HG03558 (cell line): ENCODE measurements around the gene GJD2.

Source experiments
- ATAC-seq: cut with Tn5 transposase; IDR thresholded peaks from one replicate; pipeline ENCODE4 v1.9.1; 2021; ENCODE audit warnings: moderate number of reproducible peaks; ENCODE audit not compliant: unreplicated experiment; ENCODE audit errors: extremely low read depth

GJD2 gene

DNA sequence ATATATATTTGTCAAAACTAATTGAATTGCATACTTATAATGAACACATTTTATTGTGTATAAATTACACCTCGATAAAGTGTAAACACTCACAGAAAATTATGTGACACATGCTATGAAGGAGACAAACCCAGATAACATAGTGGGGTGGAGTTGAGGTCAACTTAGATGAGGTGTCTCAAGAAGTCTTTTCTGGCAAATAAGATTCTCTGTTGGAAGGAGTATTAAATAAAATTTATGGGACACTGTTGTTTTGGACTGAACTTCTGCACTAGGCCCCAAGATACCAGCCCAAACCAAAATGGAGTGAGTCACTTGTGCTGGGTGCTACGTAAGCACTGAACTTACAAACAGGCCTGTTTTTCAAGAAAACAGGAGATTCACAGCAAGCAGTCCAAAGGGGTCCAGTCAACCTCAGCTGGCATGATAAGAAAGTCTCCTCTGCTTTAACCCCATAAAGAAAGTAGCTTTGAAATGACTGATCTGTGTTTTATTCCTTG, 21.9 kb upstream of the GJD2 start:
- no peak for ATAC-seq

DNA sequence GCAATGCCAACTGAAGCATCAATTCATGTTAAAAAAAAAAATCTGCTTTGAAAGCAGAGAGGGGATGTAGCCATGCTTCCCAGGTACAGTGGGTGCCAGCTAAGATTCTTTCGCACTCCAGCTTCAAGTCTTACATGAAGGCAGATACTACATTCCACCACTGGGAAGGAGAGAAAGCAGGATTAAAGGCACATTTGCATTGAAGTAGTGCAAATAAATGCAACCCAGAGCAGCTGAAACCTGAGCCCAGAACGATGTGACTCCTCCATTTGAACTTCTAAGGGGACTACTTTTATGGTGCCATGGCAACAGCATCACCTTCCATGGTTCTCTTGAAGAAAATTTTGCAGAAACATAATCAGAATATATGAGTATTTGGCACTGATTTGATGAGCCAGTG, 19.1 kb upstream of the GJD2 start:
- no peak for ATAC-seq

DNA sequence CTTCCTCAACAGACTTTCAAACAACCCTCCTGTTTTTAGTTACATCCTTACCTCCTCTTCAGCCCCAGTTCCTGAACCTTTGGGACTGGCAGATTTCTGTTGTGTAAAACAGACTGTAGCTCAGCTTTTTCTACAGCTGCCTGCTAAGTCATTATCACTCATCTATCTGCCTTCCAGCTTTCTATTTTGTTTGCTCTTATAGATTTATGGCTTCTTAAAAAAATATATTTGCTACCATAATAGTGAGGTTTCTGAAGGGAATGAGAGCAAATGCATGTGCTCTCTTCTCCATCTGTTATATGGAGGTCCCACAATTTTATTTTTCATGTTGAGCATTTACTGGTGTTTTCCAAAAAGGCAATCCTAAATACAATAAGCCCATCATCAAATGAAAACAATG, 18.2 kb upstream of the GJD2 start:
- ATAC-seq, result no peak

DNA sequence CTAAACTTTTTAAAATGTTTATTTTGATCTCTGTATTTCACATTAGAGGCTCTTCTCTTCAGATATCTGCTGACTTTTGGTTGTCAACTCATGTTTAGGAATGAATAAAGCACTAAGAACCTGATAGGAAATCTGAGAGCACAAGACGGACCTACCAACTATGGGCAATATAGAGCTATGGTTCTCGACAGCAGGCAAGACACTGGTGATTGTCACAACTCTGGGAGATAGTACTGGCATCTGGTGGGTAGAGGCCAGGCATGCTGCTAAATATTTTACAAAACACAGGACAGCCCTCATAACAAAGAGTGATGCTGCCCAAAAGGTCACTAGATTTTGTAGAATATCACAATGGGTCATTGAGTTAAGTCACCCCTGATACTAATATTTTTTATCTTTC, 17.5 kb upstream of the GJD2 start:
- ATAC-seq, result no peak

DNA sequence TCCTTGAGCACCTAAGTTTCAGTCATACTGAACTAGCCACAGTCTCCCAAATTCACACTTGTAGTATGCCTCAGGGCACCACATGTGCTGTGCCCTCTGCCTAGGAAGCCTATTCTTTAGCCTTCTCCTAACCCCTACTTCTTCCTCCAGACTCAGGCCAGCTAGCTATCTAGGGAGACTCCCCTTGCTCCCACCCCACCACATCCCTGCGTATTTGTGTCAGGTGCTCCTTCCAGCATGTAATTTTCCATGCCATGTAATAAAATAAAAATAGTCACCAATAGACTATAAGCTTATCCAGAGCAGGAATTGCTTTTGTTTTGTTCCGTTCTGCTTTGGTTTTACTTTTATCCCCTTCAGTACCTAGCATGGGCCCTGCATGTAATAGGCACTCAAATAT, 14.9 kb upstream of the GJD2 start:
- no peak for ATAC-seq

DNA sequence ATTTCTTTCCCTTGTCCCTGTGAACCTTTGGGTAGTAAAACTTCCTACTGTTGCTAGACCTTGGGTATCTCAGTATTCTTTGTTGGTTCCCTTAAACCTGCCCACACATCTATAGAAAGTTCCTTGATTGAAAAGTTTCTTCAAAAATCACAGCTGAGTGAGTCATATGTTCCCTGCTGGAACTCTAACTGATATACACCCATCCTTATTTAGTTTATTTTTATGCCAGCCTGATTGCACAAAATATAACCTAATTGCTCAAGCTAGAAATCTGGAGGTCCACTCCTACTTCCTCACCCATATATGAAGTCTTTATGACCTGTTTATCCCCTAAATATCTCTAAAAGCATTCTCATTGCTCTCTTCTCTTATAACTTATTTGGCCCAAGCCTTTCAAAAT, 13.7 kb upstream of the GJD2 start:
- ATAC-seq, result no peak

DNA sequence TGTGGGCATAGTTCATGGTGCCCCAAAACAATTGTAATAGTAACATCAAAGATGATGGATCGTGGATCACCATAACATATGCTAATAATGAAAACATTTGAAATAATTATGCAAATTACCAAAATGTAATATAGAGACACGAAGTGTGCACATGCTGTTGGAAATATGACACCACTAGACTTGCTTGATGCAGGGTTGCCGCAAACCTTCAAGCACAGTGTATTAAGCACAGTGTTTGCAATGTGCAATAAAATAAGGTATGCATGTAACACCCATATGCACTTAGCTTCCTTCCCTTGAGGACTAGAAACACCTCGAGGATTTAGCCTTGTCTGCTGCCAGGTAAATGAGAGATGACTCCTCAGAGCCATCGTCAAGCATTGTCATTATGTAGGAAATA, 10.9 kb upstream of the GJD2 start:
- no peak for ATAC-seq

DNA sequence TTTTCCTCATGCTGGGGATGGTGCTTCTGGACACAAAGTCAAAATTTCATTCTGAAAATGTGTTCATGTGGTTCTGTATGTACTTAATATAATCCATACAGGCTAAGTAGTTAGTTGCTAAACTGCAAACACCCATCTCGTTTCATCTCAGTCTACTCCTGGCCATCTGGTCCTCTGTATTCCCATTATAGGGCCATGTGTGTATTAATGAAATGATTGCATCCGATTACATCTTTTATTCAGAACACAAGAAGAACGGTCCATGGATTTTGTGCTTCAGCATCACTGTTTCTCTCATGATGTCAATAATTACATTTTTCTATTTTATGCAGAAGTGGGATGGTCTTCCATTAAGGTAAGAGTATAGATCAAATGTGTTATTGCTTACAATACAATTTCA, 6.1 kb upstream of the GJD2 start:
- ATAC-seq, result no peak

DNA sequence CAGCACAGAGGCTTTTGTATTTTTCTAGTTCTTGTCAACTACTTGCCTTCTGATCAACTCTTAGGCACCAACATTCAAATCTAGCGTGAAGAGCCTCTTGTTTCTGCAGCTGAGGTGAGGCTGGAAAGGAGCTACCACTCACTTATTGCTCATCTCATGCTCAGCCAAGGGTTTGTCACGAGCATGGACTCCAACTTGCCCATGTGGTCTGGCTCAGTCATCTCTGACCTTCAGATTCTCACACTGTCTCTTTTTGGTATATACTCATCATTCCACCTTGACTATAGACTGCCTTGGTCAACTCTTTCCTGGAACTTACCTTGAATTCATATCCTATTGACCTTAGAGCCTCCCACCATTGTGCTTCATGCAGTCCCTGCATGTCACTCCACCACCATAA, 5.2 kb upstream of the GJD2 start:
- ATAC-seq, result no peak

DNA sequence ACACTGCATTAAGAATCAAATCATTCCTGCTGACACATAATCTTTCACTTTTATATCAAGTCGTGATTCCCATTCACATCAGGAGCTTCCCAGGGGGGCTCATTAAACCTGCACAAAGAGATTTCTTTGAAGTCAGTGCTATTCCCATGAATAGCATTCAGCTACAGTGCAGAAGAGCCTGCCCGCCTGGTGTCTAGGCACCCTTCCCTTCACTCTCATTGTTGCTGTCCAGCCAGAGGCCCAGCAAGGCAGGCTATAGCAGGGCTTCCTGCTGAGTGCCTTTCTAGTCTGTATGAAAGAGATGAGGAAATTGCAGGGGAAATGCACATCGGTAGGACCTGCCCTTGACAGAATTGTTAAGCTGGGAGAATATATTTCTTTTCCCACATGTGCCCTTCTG, 4.5 kb upstream of the GJD2 start:
- no peak for ATAC-seq

DNA sequence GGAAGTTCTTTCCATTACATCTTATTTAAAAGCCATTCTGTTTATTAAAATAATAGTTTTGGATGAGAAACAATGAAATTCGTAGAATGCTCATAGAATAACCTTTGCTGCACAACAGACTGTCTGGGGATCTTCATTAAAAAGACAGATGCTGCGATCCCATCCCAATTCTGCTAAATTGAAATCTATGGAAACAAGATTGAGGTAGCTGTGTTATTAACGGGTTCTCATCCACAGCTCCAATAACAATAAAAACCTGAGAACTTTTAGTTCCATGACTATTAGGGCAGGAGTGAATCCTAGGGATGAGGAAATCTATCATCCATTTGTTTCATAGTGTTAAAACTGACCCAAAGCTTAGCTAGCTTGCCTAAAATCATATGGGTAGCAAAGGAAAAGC, 2.5 kb upstream of the GJD2 start:
- ATAC-seq, result no peak

DNA sequence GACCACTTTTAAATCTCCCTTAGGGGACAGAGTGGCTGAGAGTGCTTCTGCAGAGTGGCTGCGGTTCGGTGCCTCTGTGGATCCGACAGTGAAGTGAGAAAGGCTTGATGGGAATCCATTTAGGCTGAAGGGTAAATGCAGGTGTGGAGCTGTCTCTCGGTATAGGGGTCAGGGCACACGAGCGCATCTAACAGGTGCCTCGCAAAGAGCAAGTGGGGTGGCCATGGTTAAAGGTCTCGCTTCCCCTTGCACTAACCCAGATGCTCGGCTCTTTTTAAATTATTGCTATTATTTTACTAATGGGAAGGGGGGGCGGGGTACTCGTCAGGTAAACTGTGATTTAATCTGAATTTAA, 598 bp upstream of the GJD2 start:
- no peak for ATAC-seq

DNA sequence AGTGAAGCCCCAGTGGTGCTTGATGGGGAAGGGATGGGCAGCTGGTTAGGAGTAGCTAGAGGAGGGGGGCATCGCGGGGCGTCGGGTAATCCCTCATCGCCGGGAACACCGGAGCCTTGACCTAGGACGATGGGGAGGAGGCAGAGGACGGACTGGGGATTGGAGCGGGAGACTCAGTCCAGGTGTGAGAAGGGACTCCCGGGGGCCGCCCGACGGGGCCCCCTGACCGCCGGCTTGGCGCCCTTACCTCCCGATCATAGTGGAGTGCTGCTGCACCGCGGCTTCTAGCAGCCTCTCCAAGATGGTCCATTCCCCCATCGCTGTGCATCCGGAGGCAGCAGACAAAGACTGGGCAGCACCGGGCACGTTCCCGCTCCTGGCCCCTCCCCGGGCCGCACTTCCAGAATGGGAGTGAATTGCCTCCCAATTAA, 612 bp downstream of the GJD2 start:
- no peak for ATAC-seq

DNA sequence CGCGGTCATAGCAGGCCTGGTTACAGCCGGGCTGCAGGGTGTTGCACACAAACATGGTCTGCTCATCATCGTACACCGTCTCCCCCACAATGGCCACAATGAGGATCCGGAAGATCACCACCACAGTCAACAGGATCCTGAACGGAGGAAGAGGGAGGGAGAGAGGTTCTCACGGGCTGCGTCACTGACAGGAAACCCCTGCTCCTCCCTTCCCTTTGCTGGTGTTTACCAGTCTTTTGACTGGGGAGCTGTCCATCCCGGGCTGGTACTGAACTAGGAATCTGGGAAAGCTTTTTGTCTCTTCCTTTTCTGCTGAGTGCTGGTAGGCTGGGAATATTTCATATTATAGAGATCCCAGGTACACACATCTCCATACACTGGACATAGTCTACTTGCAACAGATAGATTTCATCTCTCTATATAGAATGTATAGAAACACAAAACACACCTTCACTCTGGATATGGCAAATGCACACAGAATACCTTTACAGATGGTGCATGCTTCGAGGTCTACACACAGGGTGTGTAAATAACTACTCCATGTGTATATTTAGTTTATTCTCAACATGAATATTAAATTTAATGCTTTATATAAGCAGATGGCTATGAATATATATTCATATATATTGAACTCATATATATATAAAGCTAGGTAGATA, 1.4 kb downstream of the GJD2 start:
- no peak for ATAC-seq

DNA sequence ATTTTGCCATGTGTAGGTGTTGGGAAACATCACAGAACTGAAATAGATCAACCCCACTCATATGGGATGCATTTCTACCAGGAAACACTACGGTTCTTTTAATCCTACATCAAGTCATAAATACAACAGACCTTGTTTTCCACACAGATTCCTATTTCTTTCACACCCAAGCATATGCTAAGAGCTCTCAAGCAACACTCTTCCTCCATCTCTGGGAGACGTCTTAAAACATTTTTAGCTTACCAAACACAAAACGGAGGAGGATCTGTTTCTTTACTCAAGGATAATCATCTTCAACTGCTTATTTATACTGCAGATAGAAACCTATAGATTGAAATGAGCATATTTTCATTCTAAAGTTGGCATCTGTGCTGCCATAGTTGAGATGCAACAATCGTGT, 5.1 kb downstream of the GJD2 start:
- ATAC-seq, result no peak

DNA sequence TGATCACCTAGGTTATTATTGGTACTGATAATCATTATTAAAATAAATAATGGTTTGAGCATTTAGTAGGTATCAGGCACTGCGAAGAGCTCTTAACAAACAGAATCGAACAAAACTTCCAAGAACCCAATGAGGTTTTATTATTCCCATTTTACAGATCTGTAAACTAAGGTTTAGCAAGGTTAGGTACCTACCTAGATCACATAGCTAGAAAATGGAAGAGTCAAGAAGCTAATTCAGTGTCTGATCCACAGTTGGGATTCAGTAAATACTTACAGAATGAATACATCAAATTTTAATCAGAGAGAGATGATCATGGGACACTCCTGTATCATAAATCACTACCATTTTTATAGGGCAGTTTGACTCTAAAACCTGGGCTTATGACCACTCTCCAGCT, 15.5 kb downstream of the GJD2 start:
- no peak for ATAC-seq

DNA sequence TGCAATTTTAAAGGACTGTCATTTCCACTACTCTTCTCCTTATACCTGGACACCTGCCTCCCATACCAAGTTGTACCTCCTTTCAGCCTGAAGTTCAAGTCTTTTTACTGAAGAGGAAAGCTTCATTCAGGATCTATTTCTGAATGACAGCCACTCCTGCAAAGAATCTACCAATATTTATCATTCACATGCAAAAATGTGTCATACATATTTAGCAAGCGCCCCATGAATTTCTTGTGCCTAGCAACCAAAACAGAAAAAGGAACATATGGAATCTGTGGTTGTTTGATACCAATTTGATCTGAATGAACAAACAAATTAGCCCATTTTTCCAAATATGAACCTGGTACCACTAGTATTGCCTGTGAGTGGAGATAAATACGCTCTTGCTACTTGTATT, 16.8 kb downstream of the GJD2 start:
- no peak for ATAC-seq

DNA sequence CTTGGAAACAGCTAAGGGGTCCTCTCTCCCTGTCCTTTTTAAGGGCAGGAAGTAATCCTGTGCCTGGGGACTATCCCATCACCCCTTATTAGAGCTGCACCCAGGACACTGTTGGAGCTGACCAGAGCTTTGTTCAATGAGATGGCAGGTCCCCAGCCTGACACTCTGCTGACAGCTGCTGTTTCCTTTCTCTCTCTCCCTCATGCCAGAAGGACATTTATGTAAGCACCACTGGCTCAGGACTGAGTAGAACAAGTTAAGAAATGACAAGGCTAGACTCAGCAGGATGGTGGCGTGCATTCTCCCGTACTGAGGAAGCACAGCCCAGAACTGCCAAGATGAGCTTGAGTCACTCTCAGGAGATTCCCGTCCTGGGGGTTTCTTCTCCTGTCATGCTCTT, 17.3 kb downstream of the GJD2 start:
- no peak for ATAC-seq

DNA sequence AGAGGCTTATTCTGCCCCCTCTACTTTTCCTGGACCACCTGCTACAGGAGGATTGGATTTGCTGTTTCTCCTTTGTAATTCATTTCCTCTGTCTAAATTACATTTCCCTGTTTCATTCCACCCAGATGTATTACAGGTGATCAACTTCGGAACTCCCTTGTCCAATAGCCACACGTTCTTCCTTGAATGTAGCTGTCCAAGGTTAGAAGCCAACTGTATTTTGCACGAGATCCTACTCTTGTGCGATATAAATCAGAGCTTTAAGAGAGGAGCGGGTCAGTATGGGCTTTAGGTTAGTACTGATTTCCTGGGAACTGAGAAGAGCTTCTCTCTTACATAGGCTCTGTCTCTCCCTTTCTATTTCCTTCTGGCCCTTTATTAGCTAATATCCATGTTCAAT, 20.5 kb downstream of the GJD2 start:
- no peak for ATAC-seq

DNA sequence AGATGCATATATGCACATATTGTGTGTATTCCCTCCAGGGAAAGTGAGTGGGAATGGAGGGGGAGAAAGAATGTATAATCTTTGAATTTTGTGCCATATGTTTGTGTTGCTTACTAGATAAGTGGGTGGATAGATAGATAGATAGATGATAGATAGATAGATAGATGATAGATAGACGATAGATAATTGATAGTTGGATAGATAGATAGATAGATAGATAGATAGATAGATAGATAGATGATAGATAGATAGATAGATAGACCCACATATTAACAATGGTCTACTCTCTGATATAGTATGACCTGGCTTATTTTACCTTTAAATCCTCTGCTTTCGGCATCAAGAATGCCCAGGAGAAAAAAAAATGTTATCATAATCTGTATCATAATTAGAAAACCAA, 21.2 kb downstream of the GJD2 start:
- ATAC-seq, result no peak

DNA sequence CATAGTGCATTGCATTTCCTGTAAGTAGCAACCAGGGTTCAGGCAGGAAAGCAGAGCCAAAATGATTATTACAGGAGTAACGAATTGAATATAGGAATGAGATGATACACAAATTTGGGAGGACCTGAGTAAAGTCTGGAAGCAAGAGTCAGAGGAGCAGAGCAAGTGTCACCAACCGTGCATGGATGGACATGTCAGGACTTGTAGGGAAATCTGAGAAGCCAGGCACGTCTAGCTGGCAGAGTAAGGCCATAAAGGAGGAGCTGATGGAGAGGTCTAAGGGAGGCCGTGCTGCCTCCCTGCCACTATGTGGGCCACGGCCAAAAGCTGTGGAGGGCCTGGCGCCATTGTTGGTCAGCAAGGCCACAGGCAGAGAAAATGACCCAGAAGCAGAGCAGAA, 22.4 kb downstream of the GJD2 start:
- ATAC-seq, result no peak

DNA sequence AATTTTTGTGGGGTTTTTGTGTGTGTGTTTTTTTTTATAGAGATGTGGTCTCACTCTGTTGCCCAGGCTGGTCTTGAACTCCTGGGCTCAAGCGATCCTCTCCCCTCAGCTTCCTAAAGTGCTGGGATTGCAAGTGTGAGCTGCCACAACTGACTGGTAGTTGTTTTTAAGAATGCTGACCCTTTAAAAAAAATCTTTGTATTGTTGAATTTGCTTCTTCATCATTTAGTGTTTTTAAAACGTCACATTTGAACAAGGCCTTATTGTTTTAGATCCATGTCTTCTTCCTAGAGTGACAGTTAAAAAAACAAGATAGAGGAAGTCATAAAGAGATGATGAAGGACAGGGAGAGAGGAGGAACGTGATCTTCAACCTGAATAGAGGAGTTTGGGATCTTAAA, 24.1 kb downstream of the GJD2 start:
- ATAC-seq, result no peak

DNA sequence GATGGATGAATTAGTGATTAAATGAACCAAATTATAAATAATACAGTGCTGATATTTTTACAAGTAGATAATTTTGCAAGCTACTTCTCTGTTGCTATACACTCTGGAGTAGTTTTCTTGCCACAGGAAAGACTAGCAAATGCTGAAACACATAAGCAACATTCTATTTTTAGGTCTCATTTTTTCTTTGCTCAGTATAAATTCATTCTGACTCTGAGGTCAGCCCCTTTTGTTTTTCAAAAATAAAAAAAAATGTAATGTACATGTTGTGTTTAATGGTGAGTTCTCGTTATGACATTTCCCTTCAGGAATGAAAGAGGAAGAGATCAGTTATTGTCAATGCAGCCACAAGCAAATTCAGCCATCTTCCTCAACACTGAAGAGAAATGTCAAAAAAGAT, 24.9 kb downstream of the GJD2 start:
- ATAC-seq, result no peak
